ENCODE data around the gene LRRC38. TPM values are rescaled to one million over a fixed set of nuclear protein-coding genes. Genes with fewer than 3 reads are reported as not detected.

LRRC38 gene
- total and polyA plus RNA-seq, 2 of the 13 experiments (the other 11 are each of a cell fraction or from before 2014, with no cell fraction given): not detected

GRCh38 chr1:13507075-13507474 is 6.7 kb downstream of the LRRC38 start:
- Histone ChIP-seq H4K20me1 (ENCODE audit: insufficient read depth, low read length) (no peaks in the 10 kb centered on the region), H3K36me3 (replicated peaks in 1 of 2; ENCODE audit: control insufficient read depth in 1 of 2, insufficient read depth in 2 of 2, low read length in 2 of 2) (no peaks in the 10 kb centered on the region), H3K4me1 (ENCODE audit: insufficient read depth, low read length) (no peaks in the 10 kb centered on the region), H3K79me2 (ENCODE audit: insufficient read depth, low read length) (no peaks in the 10 kb centered on the region), H3K9ac (ENCODE audit: insufficient read depth, low read depth, low read length) (no peak overlapping the region), H3K9me3 (ENCODE audit: low read length) (no peaks in the 10 kb centered on the region), H3K27me3 (ENCODE audit: control insufficient read depth in 1 of 2, insufficient read depth in 2 of 2, low read length in 2 of 2) (peaks cover 3 to 48% of the 10 kb centered on the region in 2 experiments; a peak in 4 of 5 replicates), H2AFZ (ENCODE audit: low read length) (no peak overlapping the region), H3K4me3 (replicated peaks in 1 of 3; ENCODE audit: insufficient read depth in 1 of 3, low read depth in 2 of 3, low read length in 3 of 3) (no peak overlapping the region), H3K27ac (ENCODE audit: extremely low read length, insufficient read depth, low read length) (no peak overlapping the region), H3K4me2 (ENCODE audit: low read depth, low read length) (no peak overlapping the region)
- DNase-seq (ENCODE audit: low spot score): no peak
- TF ChIP-seq GABPB1 (CRISPR knock-in tag; IDR thresholded peaks at IDR 0.05): no peak
- TF ChIP-seq KLF9 (CRISPR knock-in tag; IDR thresholded peaks at IDR 0.05; ENCODE audit: low read depth): no peak
- no peak for TF ChIP-seq MED1 (CRISPR knock-in tag; IDR thresholded peaks at IDR 0.05)
- no peak for TF ChIP-seq KLF16 (CRISPR knock-in tag; IDR thresholded peaks at IDR 0.05)
- no peak for TF ChIP-seq ZNF281 (CRISPR knock-in tag; IDR thresholded peaks at IDR 0.05; ENCODE audit: borderline replicate concordance)
- TF ChIP-seq ETV5 (CRISPR knock-in tag; IDR thresholded peaks at IDR 0.05; ENCODE audit: borderline replicate concordance): no peak
- TF ChIP-seq ZNF549 (CRISPR knock-in tag; IDR thresholded peaks at IDR 0.05): no peak
- TF ChIP-seq SP2 (CRISPR knock-in tag; IDR thresholded peaks at IDR 0.05): no peak
- TF ChIP-seq SALL2 (CRISPR knock-in tag; IDR thresholded peaks at IDR 0.05): no peak
- TF ChIP-seq NFE2 (CRISPR knock-in tag; IDR thresholded peaks at IDR 0.05): no peak
- no peak for TF ChIP-seq BCL6 (CRISPR knock-in tag; IDR thresholded peaks at IDR 0.05)
- TF ChIP-seq SRF (IDR thresholded peaks at IDR 0.05; ENCODE audit: low read depth, low read length): no peak
- no peak for TF ChIP-seq AHDC1 (CRISPR knock-in tag; IDR thresholded peaks at IDR 0.05; ENCODE audit: borderline replicate concordance)
- TF ChIP-seq ZC3H13 (CRISPR knock-in tag; IDR thresholded peaks at IDR 0.05): no peak
- no TSS peak for BruUV-seq (replicated peaks)
- no peak for ATAC-seq
- ChIA-PET CTCF (ENCODE audit: low intra/inter-chr PET ratio, low total read pairs) (no interaction called here), POLR2A (no interaction called here)
- in situ Hi-C loops (cut with HindIII; ENCODE audit: extremely low pct_ligation_motif_present, low pct_unique_long_range_greater_than_20kb) (no loop called here), intact Hi-C loops (cut with micrococcal nuclease; ENCODE audit: unreplicated experiment) (no loop called here)
- 0% methylated on average over 3 of the region's 4 CpGs for WGBS (ENCODE audit: low lambda C conversion rate)
- FAIRE-seq: no peak

Measured in HepG2 (cell line).